IPS DF 4.7 (cell line): Measurements from ENCODE around the gene PTPN6.

Source experiments
- DNase-seq: peaks from one replicate; pipeline ENCODE4 v3.0.0-alpha.2; 2013; ENCODE audit warnings: low spot score; ENCODE audit errors: extremely low read depth

Gene PTPN6

DNA sequence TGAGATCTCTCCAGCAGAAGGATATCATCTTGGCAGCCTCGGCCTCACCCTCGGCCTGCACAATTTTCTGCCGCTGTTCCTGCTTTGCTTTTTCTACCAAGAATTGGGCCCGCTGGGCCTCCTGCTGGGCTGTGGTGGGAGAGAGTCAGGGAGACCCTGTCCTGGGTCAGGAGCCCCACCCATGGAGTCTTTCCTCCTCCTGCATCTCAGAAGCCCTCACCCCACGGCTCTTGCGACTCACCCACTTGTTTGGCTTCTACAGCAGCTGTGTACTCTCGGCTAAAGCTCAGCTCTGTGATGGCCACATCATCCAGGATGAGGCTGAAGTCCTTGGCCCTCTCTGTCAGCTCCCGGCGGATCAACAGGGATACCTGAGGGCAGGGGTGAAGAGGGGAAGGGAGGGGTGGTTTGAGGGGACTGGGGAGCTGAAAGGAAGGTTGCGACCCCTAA lies 16.5 kb downstream of the PTPN6 start:
- no peak for DNase-seq

DNA sequence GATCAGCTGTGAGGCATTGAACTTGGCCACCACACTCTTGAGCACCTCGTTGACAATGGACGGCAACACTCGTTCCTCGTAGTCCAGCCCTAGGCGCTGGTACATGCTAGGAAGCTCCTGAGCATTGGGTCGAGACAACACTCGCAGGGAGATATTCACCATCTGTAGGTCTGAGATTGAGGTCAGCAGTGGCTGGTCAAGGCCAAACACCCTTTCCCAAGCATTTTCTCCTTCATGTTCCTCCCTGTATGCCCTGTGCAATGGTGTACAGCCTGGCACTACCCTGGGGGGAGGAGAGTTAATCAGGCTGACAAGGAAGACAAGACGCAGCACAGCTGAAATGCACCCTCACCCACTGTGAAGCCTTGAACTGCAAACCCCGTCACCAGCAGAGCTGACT lies 17.3 kb downstream of the PTPN6 start:
- DNase-seq = no peak

GRCh38 chr12:6970096-6970527 lies 19.0 kb downstream of the PTPN6 start:
- no peak for DNase-seq

GRCh38 chr12:6974180-6974579 lies 23.0 kb downstream of the PTPN6 start:
- no peak for DNase-seq

DNA sequence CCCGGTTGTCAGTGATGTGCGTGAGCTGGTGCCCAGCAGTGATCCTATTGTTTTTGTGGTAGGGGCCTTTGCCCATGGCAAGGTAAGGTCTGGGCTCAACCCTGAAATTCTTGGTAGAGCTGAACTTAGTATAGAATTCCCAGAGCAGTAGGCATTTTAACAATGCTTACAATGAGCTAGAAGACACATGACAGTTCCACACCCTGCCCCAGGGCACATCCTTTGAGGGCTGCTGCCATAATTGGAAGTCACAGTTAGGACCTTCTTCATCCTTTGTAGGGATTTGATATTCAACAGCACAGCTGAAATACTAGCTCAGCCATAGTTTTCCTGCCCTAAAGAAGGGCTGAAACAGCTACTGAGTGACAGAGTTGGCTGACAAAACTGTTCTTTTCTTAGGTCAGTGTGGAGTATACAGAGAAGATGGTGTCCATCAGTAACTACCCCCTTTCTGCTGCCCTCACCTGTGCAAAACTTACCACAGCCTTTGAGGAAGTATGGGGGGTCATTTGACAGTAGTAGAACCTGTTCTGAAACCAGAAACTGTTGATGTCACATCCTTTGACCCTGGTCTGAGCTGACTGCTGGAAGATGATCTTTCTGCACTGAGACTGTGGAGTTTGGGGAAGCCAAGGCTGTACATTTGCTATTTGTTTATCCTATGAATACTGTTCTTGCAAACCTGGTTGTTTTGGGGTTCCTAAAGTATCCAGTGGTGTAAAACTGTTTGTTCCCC lies 24.3 kb downstream of the PTPN6 start:
- no peak for DNase-seq

GRCh38 chr12:6977653-6978052 lies 26.5 kb downstream of the PTPN6 start:
- no peak for DNase-seq

DNA sequence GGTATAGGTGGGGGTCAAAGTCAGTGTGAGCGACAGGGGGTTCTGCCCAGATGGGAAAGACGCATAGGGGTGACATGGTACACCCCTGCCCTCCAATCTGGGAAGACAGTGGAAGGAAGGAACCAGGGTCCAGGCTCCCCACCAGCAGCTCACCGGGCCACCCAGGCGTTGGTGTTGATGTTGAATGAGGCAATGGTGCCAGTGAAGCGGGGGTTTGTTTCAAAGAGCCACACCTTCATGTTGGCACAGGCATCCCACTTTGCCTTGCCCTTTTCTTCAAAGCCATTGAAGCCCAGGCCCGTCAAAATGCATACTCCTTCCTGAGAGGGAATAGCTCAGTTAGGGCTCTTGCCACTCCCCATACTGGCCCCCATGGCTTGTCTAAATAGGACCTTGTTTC lies 27.0 kb downstream of the PTPN6 start:
- no peak for DNase-seq

DNA sequence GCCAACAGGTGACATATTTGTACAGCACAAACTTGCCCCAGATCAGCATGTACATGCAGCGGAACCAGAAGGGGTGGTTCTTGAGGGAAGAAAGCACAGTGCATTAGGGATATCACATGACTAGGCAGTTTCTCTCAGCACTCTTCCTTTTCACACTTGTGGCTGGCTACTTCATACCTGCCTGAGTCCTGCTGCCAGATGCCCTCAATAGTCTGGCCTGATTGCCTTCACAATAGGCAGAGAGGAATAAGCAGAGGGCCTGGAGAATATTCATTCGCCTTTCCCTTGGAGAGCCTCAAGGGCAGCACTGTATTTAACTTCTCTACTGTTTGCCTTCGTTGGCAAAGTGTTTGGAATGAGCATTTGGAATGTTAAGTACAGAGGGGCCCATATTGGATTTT lies 27.5 kb downstream of the PTPN6 start:
- DNase-seq = no peak

- DNase-seq = no peak
Observed at GRCh38 chr12:6979021-6979420, 27.9 kb downstream of the PTPN6 start.

DNA sequence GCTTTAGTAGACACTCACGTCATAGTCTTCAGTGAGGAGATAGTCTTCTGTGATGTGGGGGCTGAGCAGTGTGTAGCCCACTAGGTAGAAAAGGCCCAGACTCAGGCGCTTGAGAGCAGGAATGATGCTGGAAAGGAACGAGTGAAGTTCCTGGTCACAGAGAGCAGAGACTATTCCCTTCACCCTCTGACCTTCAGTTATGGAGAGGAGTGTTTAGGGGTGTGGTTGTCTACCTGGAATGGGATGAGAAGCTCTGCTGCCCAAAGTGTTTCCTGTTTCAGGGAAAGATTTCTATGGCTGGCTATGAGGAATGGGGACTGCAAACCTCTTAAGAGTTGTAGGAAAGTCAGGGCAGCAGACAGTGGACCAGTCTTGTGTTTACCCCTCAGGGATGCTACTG lies 28.3 kb downstream of the PTPN6 start:
- no peak for DNase-seq

- DNase-seq = no peak
Observed at GRCh38 chr12:6980075-6980474, 28.9 kb downstream of the PTPN6 start.

GRCh38 chr12:6980740-6981139 lies 29.6 kb downstream of the PTPN6 start:
- DNase-seq = no peak

- DNase-seq = no peak
Observed at GRCh38 chr12:6981152-6982052, 30.2 kb downstream of the PTPN6 start.

- no peak for DNase-seq
Observed at GRCh38 chr12:6982532-6982931, 31.4 kb downstream of the PTPN6 start.

DNA sequence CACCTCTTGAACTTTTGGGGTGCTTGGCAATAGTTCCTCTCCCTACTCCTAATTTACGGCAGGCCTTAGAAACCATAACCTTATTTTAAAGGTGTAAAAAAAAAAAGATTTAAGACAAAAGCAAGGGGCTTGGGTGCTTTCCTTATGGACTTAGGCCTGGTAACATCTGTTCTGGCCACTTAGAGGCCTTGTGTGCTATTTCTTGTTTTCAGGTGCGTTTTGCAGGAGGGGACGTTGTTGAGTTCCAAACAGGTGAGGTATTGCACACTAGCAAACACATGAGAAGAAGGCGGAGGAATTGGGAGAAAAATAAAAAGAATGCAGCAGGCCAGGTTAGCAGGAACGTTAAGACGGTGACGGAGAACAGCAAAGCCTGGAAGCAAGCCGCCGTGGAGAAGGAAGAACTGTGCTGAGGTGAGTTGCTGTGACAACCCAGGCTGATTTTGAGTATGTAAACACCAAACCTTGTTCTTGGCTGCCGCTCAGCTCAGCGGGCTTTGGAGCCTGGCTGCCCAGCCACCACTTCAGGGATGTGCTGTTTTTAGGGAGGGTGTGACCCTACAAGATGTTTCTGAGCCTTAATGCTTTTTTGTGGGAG lies 36.9 kb downstream of the PTPN6 start:
- no peak for DNase-seq

- no peak for DNase-seq
Observed at GRCh38 chr12:6996040-6996441, 44.9 kb downstream of the PTPN6 start.

- DNase-seq = no peak
Observed at GRCh38 chr12:6998715-6999451, 47.7 kb downstream of the PTPN6 start.

DNA sequence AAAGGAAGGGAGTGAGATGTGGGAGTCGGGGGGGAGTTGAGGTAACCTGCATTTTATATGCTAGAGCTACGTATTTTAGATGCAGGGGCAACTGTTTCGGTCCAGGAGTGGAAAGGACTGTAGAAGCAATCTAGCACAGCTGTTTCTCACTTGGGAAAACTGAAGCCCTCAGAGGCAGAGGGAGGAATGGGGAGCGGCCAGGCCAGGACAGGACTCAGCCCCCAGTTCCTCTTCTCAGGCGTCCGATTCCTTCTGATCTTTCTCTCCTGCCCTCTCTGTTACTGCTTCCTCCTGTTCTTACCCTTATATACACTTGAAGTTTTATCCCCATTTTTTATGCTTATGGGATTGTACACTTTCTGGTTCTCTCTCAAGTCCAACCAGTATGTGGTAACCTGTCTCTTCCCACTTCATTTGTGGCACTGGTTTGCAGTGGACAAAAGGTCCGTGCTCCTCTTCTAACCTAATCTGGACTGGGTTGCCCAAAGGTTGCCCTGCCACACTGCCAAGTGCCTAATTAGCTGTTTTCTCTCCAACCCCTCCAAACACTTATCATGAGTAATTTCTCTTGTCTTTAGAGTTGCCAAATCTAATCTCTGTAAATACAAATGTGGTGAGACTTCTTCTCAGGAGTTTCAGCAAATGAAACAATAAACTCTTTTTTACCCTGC lies 50.9 kb downstream of the PTPN6 start:
- DNase-seq = no peak

GRCh38 chr12:7004287-7004803 lies 53.2 kb downstream of the PTPN6 start:
- DNase-seq = no peak

DNA sequence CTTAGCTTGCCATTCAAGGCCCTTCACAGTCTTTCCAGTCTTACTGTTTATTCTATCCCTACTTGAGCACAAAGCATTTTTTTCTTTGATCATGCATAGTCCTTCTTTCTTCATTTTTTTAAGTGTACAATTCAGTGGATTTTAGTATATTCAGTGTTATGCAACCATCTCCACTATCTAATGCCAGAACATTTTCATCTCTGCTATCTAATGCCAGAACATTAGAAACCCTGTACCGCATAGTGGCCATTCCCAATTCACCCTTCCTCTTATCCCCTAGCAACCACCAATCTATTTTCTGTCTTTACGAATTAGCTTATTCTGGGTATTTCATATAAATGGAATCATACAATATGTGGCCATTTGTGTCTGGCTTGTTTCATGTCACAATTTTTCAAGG lies 53.7 kb downstream of the PTPN6 start:
- no peak for DNase-seq

DNA sequence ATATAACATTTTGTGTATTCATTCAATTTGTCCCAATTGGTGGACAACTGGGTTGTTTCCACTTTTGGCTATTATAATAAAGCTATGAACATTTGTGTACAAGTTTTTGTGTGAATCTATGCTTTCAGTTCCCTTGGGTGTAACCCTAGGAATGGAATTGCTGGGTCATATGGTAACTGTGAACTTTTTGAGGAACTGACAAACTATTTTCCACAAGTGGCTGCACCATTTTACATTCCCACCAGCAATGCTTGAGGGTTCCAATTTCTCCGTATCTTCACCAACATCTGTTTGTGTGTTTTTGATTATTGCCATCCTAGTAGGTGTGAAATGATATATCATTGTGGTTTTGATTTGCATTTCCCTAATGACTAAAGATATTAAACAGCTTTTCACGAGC lies 54.2 kb downstream of the PTPN6 start:
- DNase-seq = no peak
